K562 (cell line): ENCODE measurements around the gene PIK3R1. TPM values are rescaled to one million over a fixed set of nuclear protein-coding genes. Genes with fewer than 3 reads are reported as not detected.

Source experiments
- ATAC-seq: fragments of 200-7000 bp; cut with Tn5 transposase; 3 replicates; pipeline ENCODE4 v1.9.1; 2020; ENCODE audit warnings: moderate library complexity
- BruUV-seq: library from RNA; stranded (reverse); fragments of 400-500 nt; replicated peaks from 2 replicates; lab custom pipeline; 2021; lab: Mats Ljungman, UMichigan
- CTCF ChIA-PET: fragments of 300-600 bp; formaldehyde crosslinking; extraction: SDS; loops from one replicate; lab custom pipeline; 2021; ENCODE audit warnings: low intra/inter-chr PET ratio; lab: Yijun Ruan, JAX
- POLR2A ChIA-PET: fragments of 300-600, 350-650 bp; sonication (Branson Sonifier 250); formaldehyde crosslinking; extraction: SDS; loops from one replicate; lab custom pipeline; 2021; ENCODE audit warnings: antibody characterized with exemption, inconsistent platforms; lab: Yijun Ruan, JAX
- DNase-seq, 4 experiments: peaks; one replicate each; pipeline versions ENCODE4 v3.0.0 to v3.0.0-alpha.2; 2011 to 2018; ENCODE audit warnings: low spot score in 3 of 4, mixed read lengths in 3 of 4; ENCODE audit errors: extremely low read depth in 1 of 4
- FAIRE-seq: peaks from 2 replicates; lab custom pipeline; 2011; peaks lifted over from hg19 to GRCh38; lab: Jason Lieb, UNC
- H2AFZ ChIP-seq: 2 replicates; pipeline ENCODE4 v1.6.0; 2011; ENCODE audit warnings: low read depth, low read length, control low read depth, inconsistent platforms
- H3K27ac ChIP-seq: fragments of 200-600 bp; 3 replicates; pipeline ENCODE4 v1.8.0; 2011; ENCODE audit warnings: low read depth, mild to moderate bottlenecking, control low read depth, inconsistent platforms, low read length, moderate library complexity, mixed read lengths; ENCODE audit errors: extremely low read depth
- H3K27me3 ChIP-seq, 2 experiments: fragments of 300-600 bp in 1 of 2; 2 replicates in 1 of 2; 3 replicates in 1 of 2; pipeline versions ENCODE4 v1.6.0 to v1.8.0; 2011; ENCODE audit warnings: inconsistent platforms in 2 of 2, low read length in 2 of 2, mild to moderate bottlenecking in 1 of 2, mixed read lengths in 1 of 2, moderate library complexity in 1 of 2; ENCODE audit not compliant: control insufficient read depth in 2 of 2, insufficient read depth in 2 of 2
- H3K36me3 ChIP-seq: fragments of 300-600 bp; 3 replicates; pipeline ENCODE4 v1.8.0; 2011; ENCODE audit warnings: mild to moderate bottlenecking, low read length, inconsistent platforms; ENCODE audit not compliant: control insufficient read depth, insufficient read depth
- H3K4me1 ChIP-seq, 2 experiments: fragments of 200-600 bp in 1 of 2; replicated peaks in 1 of 2; 2 replicates in 1 of 2; 3 replicates in 1 of 2; pipeline versions ENCODE4 v1.5.1 to v1.8.0; 2011; ENCODE audit warnings: inconsistent platforms in 2 of 2, low read length in 2 of 2, mild to moderate bottlenecking in 1 of 2, mixed read lengths in 1 of 2, moderate library complexity in 1 of 2; ENCODE audit not compliant: control insufficient read depth in 2 of 2, insufficient read depth in 2 of 2
- H3K4me2 ChIP-seq: 2 replicates; pipeline ENCODE4 v1.6.1; 2011; ENCODE audit warnings: low read length, control low read depth, inconsistent platforms, mixed read lengths; ENCODE audit not compliant: insufficient read depth
- H3K4me3 ChIP-seq: fragments of 200-600 bp; sonication (generic), shearing (Covaris generic); 2 replicates; pipeline ENCODE4 v1.5.1; 2016; ENCODE audit warnings: control low read depth, inconsistent platforms
- H3K79me2 ChIP-seq: fragments of 200-600 bp; 3 replicates; pipeline ENCODE4 v1.8.0; 2011; ENCODE audit warnings: low read length, inconsistent platforms; ENCODE audit not compliant: control insufficient read depth, insufficient read depth
- H3K9ac ChIP-seq, 2 experiments: 2 replicates each; pipeline versions ENCODE4 v1.6.0 to v1.6.1; 2011; ENCODE audit warnings: low read depth in 2 of 2, low read length in 2 of 2, control low read depth in 1 of 2, inconsistent platforms in 1 of 2, mild to moderate bottlenecking in 1 of 2, mixed read lengths in 1 of 2; ENCODE audit not compliant: insufficient read depth in 1 of 2
- H3K9me1 ChIP-seq: one replicate; pipeline ENCODE4 v1.6.0; 2011; ENCODE audit warnings: inconsistent platforms, mild to moderate bottlenecking, low read length, moderate library complexity; ENCODE audit not compliant: control insufficient read depth, insufficient read depth
- H3K9me3 ChIP-seq: replicated peaks from 2 replicates; pipeline ENCODE4 v1.5.1; 2011; ENCODE audit warnings: low read depth, low read length, inconsistent platforms; ENCODE audit not compliant: control insufficient read depth, insufficient read depth
- H4K20me1 ChIP-seq: replicated peaks from 2 replicates; pipeline ENCODE4 v1.6.1; 2011; ENCODE audit warnings: low read length, inconsistent platforms, mixed read lengths; ENCODE audit not compliant: control insufficient read depth, insufficient read depth
- GATAD2A ChIP-seq: fragments of 450-650 bp; IDR thresholded peaks from 2 replicates; pipeline ENCODE4 v1.6.1; 2017
- KDM1A ChIP-seq, 2 experiments: fragments of 450-650 bp; IDR thresholded peaks; 2 replicates each; pipeline ENCODE4 v1.6.1; 2016; ENCODE audit warnings: mild to moderate bottlenecking in 2 of 2
- KLF6 ChIP-seq: fragments of 250-450 bp; sonication (Bioruptor Pico); IDR thresholded peaks from 2 replicates; pipeline ENCODE4 v1.4.0; 2020; ENCODE audit warnings: mild to moderate bottlenecking, moderate library complexity, borderline replicate concordance
- MAFF ChIP-seq: IDR thresholded peaks from 2 replicates; pipeline ENCODE4 v1.6.1; 2012; ENCODE audit warnings: low read length, improper control_type of control experiment
- MCM5 ChIP-seq: fragments of 450-650 bp; IDR thresholded peaks from 2 replicates; pipeline ENCODE4 v1.6.1; 2016; ENCODE audit warnings: low read depth
- NELFE ChIP-seq: IDR thresholded peaks from 2 replicates; pipeline ENCODE4 v1.6.1; 2011; ENCODE audit warnings: mild to moderate bottlenecking; ENCODE audit not compliant: insufficient read depth, insufficient read length
- ZFP91 ChIP-seq: sonication (generic); formaldehyde crosslinking; IDR thresholded peaks from 2 replicates; pipeline ENCODE4 v1.8.0; 2022; ENCODE audit warnings: mild to moderate bottlenecking, missing genetic modification reagents
- ZNF41 ChIP-seq: fragments of 250-450 bp; sonication (Bioruptor Pico); conservative IDR thresholded peaks from 2 replicates; pipeline ENCODE4 v1.4.0; 2020; ENCODE audit warnings: mild to moderate bottlenecking
- ZNF436 ChIP-seq: fragments of 250-450, 450-650 bp; sonication (Bioruptor Pico); formaldehyde crosslinking; IDR thresholded peaks from 2 replicates; pipeline ENCODE4 v1.7.0; 2020; ENCODE audit warnings: mild to moderate bottlenecking
- WGBS: fragments of 100-300 bp; shearing (Covaris generic); methylation state at CpG from one replicate; pipeline ENCODE4 v1.1.6; 2016; ENCODE audit warnings: low coverage, mixed read lengths; ENCODE audit not compliant: insufficient coverage; ENCODE audit errors: missing lambda C conversion rate; 5-methylcytosine and 5-hydroxymethylcytosine counted together
- in situ Hi-C: fragments of 300-500 bp; cut with MboI; formaldehyde crosslinking; loops from 4 replicates; pipeline ENCODE4 v1.15.0; 2018; ENCODE audit warnings: inconsistent platforms, mixed read lengths
- intact Hi-C: fragments of 100-400 bp; cut with micrococcal nuclease; formaldehyde crosslinking; loops from 2 replicates; pipeline ENCODE4 v1.14.2; 2022
- polyA plus RNA-seq, 8 experiments: library from polyadenylated mRNA; depleted of rRNA in 4 of 8; stranded (reverse) in 5 of 8; unstranded in 3 of 8; fragments of >200 nt; fragmentation: Nextera tagmentation in 2 of 8; fragmentation: Illumina TruSeq in 1 of 8; extraction: Ambion mirVana in 2 of 8; extraction: Trizol in 1 of 8; gene quantifications; 2 replicates each; pipeline versions ENCODE4 v1.2.1 to v1.2.3, GENCODE V29; 2011 to 2014; ENCODE audit warnings: inconsistent platforms in 1 of 8, missing spikeins in 1 of 8
- total RNA-seq, 7 experiments: library from RNA; depleted of rRNA in 6 of 7; stranded (reverse); fragments of >200 nt in 6 of 7; fragmentation: Illumina TruSeq in 2 of 7; extraction: Trizol in 2 of 7; gene quantifications; 2 replicates each; pipeline versions ENCODE4 v1.2.1 to v1.2.3, GENCODE V29; 2011 to 2021; ENCODE audit warnings: low replicate concordance in 1 of 7
- TF ChIP-seq, protein P1 (sequence below): fragments of 450-650 bp; IDR thresholded peaks from one replicate; pipeline ENCODE4 v1.6.1; 2018; ENCODE audit warnings: mild to moderate bottlenecking, moderate library complexity; ENCODE audit not compliant: partially characterized antibody
- TF ChIP-seq, protein P2 (sequence below): fragments of 250-450 bp; sonication (Bioruptor Pico); IDR thresholded peaks from 2 replicates; pipeline ENCODE4 v1.5.0; 2021; ENCODE audit warnings: mild to moderate bottlenecking, borderline replicate concordance

PIK3R1 gene
- total and polyA plus RNA-seq, 9 of the 15 experiments (the other 6 are each of a cell fraction or from before 2014, with no cell fraction given), result 1.1 to 9.7 (median 4.8) TPM

- H3K79me2 ChIP-seq, result no peaks in the 10 kb centered on the region
- BruUV-seq, result no TSS peak
- H3K36me3 ChIP-seq, result no peaks in the 10 kb centered on the region
- TF ChIP-seq KDM1A (IDR thresholded peaks at IDR 0.05), result no peak
- TF ChIP-seq MAFF, result no peak
- TF ChIP-seq, protein P1, sequence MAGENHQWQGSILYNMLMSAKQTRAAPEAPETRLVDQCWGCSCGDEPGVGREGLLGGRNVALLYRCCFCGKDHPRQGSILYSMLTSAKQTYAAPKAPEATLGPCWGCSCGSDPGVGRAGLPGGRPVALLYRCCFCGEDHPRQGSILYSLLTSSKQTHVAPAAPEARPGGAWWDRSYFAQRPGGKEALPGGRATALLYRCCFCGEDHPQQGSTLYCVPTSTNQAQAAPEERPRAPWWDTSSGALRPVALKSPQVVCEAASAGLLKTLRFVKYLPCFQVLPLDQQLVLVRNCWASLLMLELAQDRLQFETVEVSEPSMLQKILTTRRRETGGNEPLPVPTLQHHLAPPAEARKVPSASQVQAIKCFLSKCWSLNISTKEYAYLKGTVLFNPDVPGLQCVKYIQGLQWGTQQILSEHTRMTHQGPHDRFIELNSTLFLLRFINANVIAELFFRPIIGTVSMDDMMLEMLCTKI, result no peak
- no peak for TF ChIP-seq KLF6
- TF ChIP-seq ZNF41, result no peak
- no peak for TF ChIP-seq ZFP91 (CRISPR knock-in tag)
- TF ChIP-seq NELFE, result no peak
- TF ChIP-seq ZNF436 (CRISPR knock-in tag), result no peak
- no peak for TF ChIP-seq GATAD2A
- TF ChIP-seq, protein P2, sequence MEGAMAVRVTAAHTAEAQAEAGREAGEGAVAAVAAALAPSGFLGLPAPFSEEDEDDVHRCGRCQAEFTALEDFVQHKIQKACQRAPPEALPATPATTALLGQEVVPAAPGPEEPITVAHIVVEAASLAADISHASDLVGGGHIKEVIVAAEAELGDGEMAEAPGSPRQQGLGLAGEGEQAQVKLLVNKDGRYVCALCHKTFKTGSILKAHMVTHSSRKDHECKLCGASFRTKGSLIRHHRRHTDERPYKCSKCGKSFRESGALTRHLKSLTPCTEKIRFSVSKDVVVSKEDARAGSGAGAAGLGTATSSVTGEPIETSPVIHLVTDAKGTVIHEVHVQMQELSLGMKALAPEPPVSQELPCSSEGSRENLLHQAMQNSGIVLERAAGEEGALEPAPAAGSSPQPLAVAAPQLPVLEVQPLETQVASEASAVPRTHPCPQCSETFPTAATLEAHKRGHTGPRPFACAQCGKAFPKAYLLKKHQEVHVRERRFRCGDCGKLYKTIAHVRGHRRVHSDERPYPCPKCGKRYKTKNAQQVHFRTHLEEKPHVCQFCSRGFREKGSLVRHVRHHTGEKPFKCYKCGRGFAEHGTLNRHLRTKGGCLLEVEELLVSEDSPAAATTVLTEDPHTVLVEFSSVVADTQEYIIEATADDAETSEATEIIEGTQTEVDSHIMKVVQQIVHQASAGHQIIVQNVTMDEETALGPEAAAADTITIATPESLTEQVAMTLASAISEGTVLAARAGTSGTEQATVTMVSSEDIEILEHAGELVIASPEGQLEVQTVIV (CRISPR knock-in tag), result no peak
- TF ChIP-seq MCM5, result no peak
- H3K4me3 ChIP-seq, result no peak overlapping the region
- in situ Hi-C loops (no loop called here), intact Hi-C loops (no loop called here)
- H4K20me1 ChIP-seq, result no peaks in the 10 kb centered on the region
- 16% methylated on average over 1 of the region's 1 CpG for WGBS
- no peaks in the 10 kb centered on the region for H3K27me3 ChIP-seq
- DNase-seq (no peak), FAIRE-seq (no peak), ATAC-seq (no peak)
- no peak overlapping the region for H3K9ac ChIP-seq
- H3K9me3 ChIP-seq, result no peaks in the 10 kb centered on the region
- no peaks in the 10 kb centered on the region; a peak in 1 of 5 replicates for H3K4me1 ChIP-seq
- no peak overlapping the region for H3K27ac ChIP-seq
- H3K9me1 ChIP-seq, result no peaks in the 10 kb centered on the region
- H3K4me2 ChIP-seq, result no peak overlapping the region
- CTCF ChIA-PET, result no interaction called here
- no peak overlapping the region for H2AFZ ChIP-seq
- POLR2A ChIA-PET, result no interaction called here
Measured at GRCh38 chr5:68240771-68241170, 25.2 kb downstream of the PIK3R1 start.
